ENCODE results near the gene C19orf53. TPM values are rescaled to one million over a fixed set of nuclear protein-coding genes. Genes with fewer than 3 reads are reported as not detected.
A peak's percentile ranks its signal among the peaks of the same experiment; 100 is the strongest.

Gene C19orf53
- total and polyA plus RNA-seq, 2 of the 13 experiments (the other 11 are each of a cell fraction or from before 2014, with no cell fraction given), result 129 to 130 TPM

- TF ChIP-seq MLXIP (CRISPR knock-in tag; IDR thresholded peaks at IDR 0.05; ENCODE audit: borderline replicate concordance), result no peak
- peak; percentile 74 for TF ChIP-seq SRSF1 (optimal IDR thresholded peaks at IDR 0.05; ENCODE audit: low read depth, low read length)
- peak; percentile 63; the same call in 1 of the 2 replicates for TF ChIP-seq KLF11 (CRISPR knock-in tag; IDR thresholded peaks at IDR 0.05)
- peak; percentile 90 for TF ChIP-seq ATF2 (CRISPR knock-in tag; IDR thresholded peaks at IDR 0.05)
- TF ChIP-seq STAT6 (CRISPR knock-in tag; IDR thresholded peaks at IDR 0.05; ENCODE audit: borderline replicate concordance), result no peak
- TF ChIP-seq XBP1 (CRISPR knock-in tag; IDR thresholded peaks at IDR 0.05), result no peak
- peak; percentile 90; the same call in 1 of the 2 replicates for TF ChIP-seq TSC22D2 (CRISPR knock-in tag; IDR thresholded peaks at IDR 0.05; ENCODE audit: borderline replicate concordance)
- 0 out of 2 replicates have a peak, but pooled peaks have one; percentile 49 for TF ChIP-seq ZC3H4 (CRISPR knock-in tag; IDR thresholded peaks at IDR 0.05; ENCODE audit: borderline replicate concordance)
- no peak for TF ChIP-seq PAF1 (CRISPR knock-in tag; IDR thresholded peaks at IDR 0.05)
- no peak for TF ChIP-seq SKIL (CRISPR knock-in tag; IDR thresholded peaks at IDR 0.05; ENCODE audit: borderline replicate concordance)
- TF ChIP-seq ZNF414 (CRISPR knock-in tag; IDR thresholded peaks at IDR 0.05), result 0 out of 2 replicates have a peak, but pooled peaks have one; percentile 59
- TF ChIP-seq ZNF788 (CRISPR knock-in tag; IDR thresholded peaks at IDR 0.05; ENCODE audit: borderline replicate concordance), result peak; percentile 93; the same call in 1 of the 2 replicates
- TF ChIP-seq GPBP1L1 (CRISPR knock-in tag; IDR thresholded peaks at IDR 0.05), result no peak
Observed at GRCh38 chr19:13774217-13775191, at the start of gene C19orf53 (continued).

Data from HepG2 (cell line).